IPS-18c (cell line): ENCODE measurements around the gene ST6GAL1.
"Not testable (repeated sequence)": the region's sequence is repeated elsewhere in the genome, so short reads cannot be mapped to it uniquely, and the experiment has no call there.

ENCODE experiments used
- H3K4me3 ChIP-seq: 2 replicates; pipeline ENCODE4 v1.7.0; 2013; ENCODE audit warnings: low read depth, mild to moderate bottlenecking, low read length, moderate library complexity; ENCODE audit not compliant: insufficient read depth
- H3K9me3 ChIP-seq: one replicate; pipeline ENCODE4 v1.6.1; 2013; ENCODE audit warnings: mild to moderate bottlenecking, low read length, moderate library complexity; ENCODE audit not compliant: control insufficient read depth, insufficient read depth

Gene ST6GAL1

DNA sequence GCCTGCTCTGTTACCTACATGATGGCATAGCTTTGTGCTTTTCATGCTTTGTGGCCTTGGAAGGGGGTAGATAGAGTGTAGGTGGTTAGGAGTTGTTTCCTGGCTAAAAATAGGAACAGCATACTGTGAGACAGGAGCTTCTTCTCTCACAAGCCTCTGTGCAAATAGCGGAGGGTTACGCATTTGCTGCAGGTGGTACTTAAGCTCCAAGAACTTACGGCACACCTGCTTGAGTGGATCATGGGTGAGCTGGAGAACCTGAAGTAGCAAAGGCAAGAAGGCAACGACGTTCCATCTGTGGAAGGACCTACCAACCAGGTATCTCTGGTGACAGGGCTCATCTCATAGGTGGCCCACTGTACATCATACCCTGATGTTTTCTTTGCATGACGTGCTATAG lies 66.0 kb downstream of the ST6GAL1 start:
- Histone ChIP-seq H3K4me3 (no peak overlapping the region), H3K9me3 (no peaks in the 10 kb centered on the region)

DNA sequence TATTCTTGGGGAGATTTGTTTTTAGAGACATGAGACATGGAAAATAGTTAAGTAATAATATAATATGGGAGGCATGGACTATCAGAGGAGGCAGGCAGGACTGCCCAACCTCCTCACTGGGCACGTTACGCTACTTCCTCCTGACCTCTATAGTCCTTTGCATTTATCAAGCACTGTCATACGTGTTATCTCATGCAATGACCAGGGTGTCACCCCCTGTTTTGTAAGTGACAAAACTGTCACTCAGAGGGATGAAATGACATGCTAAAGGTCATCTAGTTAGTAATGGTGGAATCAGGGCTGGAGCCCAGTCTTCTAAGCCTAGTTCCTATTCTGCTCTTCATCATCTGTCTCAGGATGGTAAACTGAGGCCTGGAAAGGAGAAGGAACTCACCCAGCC lies 66.7 kb downstream of the ST6GAL1 start:
- Histone ChIP-seq H3K4me3 (no peak overlapping the region), H3K9me3 (no peaks in the 10 kb centered on the region)

DNA sequence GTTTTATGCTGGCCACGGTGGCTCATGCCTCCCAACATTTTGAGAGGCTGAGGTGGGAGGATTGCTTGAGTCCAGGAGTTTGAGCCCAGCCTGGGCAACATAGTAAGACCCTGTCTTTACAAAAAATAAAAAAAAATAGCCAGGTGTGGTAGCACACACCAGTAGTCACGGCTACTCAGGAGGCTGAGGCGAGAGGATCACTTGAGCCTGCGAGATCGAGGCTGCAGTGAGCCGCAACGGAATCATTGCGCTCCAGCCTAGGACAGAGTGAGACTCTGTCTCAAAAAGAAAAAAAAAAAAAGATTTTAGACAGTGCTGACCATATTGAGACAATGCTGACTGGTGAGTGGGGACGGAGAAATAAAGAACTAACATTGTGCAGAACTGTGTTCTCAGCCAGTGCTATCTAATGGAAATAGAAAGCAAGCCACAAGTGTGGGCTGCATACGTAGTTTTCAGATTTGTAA lies 67.2 kb downstream of the ST6GAL1 start:
- no peak overlapping the region for H3K4me3 ChIP-seq

GRCh38 chr3:186998937-186999368 lies 68.6 kb downstream of the ST6GAL1 start:
- no peak overlapping the region for H3K4me3 ChIP-seq
- no peaks in the 10 kb centered on the region for H3K9me3 ChIP-seq

More for the DNA sequence above, 67.2 kb downstream of the ST6GAL1 start:
- no peaks in the 10 kb centered on the region for H3K9me3 ChIP-seq

GRCh38 chr3:187000711-187001151 lies 70.4 kb downstream of the ST6GAL1 start:
- Histone ChIP-seq H3K9me3 (no peaks in the 10 kb centered on the region), H3K4me3 (no peak overlapping the region)

DNA sequence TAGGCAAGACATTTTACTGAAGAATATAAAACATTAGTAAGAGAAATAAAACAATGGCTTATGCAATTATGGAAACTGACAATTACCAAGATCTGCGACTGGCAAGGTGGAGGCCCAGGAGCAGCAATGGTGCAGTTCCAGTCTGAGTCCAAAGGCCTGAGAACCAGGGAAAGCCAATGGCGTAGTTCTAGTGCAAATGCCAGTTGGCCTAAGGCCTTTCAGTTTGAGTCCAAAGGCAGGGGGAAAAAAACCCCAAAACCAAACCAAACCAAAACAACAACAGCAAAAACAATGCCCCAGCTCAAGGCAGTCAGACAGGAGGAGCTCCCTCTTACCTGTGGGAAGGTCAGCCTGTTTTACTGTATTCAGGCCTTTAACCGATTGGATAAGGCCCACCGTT lies 72.6 kb downstream of the ST6GAL1 start:
- no peak overlapping the region for H3K4me3 ChIP-seq

GRCh38 chr3:187005827-187006481 lies 75.6 kb downstream of the ST6GAL1 start:
- no peaks in the 10 kb centered on the region for H3K9me3 ChIP-seq

More for the DNA sequence above, 72.6 kb downstream of the ST6GAL1 start:
- H3K9me3 ChIP-seq, result no peaks in the 10 kb centered on the region

DNA sequence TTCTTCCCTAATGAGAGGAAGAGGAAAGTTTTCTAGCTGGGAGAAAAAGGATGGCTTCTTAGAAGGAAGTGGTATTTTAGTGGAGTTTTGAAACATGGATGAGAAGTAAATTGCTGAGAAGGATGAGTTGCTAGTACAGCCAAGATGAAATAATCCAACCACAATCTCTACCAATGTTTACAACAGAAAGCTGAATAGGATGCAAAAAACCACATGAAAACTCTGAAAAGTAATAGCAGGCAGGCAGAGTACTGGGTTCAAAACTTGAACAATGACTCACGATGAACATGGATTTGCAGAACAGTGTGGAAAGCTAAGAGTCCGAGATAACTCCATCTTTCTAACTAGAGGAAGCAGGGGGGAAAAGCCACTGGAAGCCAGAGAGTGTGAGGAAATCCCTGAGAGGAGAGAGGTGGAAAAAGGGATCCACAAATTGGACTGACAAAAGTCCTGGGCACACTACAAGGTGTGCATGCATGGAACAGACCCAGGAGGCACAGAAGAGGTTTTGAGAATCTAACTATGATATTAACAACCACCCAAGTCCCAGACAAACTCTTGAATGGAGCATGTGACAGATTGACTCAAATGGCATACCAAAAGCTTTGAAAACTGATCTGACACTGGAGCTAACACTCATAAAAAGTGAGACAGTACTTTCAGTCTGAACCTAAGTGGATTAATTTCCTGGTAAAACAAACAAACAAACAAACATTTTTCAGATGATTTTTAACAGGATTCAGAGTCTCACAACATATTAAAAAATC lies 76.7 kb downstream of the ST6GAL1 start:
- no peak overlapping the region for H3K4me3 ChIP-seq
- H3K9me3 ChIP-seq, result no peaks in the 10 kb centered on the region

More at GRCh38 chr3:187005827-187006481, 75.6 kb downstream of the ST6GAL1 start:
- H3K4me3 ChIP-seq, result no peak overlapping the region

DNA sequence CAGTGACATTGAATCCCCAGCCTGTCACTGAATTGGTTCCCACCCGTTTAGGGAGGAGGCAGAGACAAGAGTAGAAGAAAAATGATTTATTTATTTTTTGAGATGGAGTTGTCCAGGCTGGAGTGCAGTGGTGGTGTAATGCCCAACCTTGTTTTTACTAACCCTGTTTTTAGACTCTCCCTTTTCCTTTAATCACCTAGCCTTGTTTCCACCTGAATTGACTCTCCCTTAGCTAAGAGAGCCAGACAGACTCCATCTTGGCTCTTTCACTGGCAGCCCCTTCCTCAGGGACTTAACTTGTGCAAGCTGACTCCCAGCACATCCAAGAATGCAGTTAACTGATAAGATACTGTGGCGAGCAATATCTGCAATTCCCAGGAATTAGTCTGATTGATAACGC lies 80.1 kb downstream of the ST6GAL1 start:
- H3K4me3 ChIP-seq, result not testable (repeated sequence)

DNA sequence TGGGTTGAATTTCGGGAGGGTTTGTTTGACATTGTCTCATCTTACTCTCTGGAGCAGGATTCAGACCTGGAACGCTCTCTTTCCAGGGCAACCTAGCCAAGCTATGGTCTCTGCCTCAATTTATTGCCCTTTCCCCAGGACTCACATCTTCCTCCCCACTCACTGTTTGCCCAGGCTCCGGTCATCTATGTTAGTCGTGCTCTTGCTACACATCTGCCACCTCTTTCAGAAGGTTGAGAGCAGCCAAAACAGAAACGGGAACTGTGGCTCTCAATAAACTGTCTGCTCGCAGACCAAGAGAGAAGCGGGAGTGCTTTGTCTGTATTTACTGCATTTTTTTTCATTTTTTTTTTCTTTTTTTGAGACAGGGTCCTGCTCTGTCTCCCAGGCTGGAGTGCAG lies 81.6 kb downstream of the ST6GAL1 start:
- H3K9me3 ChIP-seq, result no peaks in the 10 kb centered on the region
- no peak overlapping the region for H3K4me3 ChIP-seq

More for the DNA sequence above, 80.1 kb downstream of the ST6GAL1 start:
- not testable (repeated sequence) for H3K9me3 ChIP-seq

- H3K4me3 ChIP-seq, result no peak overlapping the region
- H3K9me3 ChIP-seq, result no peaks in the 10 kb centered on the region
These were observed 82.3 kb downstream of the ST6GAL1 start for GRCh38 chr3:187012609-187013051.

GRCh38 chr3:187013159-187013716 lies 82.9 kb downstream of the ST6GAL1 start:
- H3K4me3 ChIP-seq, result no peak overlapping the region
- H3K9me3 ChIP-seq, result no peaks in the 10 kb centered on the region

GRCh38 chr3:187014417-187014864 lies 84.1 kb downstream of the ST6GAL1 start:
- H3K4me3 ChIP-seq, result no peak overlapping the region
- no peaks in the 10 kb centered on the region for H3K9me3 ChIP-seq

GRCh38 chr3:187015903-187016638 lies 85.7 kb downstream of the ST6GAL1 start:
- Histone ChIP-seq H3K4me3 (no peak overlapping the region), H3K9me3 (no peaks in the 10 kb centered on the region)

GRCh38 chr3:187016639-187017345 lies 86.5 kb downstream of the ST6GAL1 start:
- Histone ChIP-seq H3K9me3 (no peaks in the 10 kb centered on the region), H3K4me3 (no peak overlapping the region)

- Histone ChIP-seq H3K9me3 (no peaks in the 10 kb centered on the region), H3K4me3 (no peak overlapping the region)
These were observed 87.3 kb downstream of the ST6GAL1 start for GRCh38 chr3:187017511-187018230.
